T-helper 17 cell (primary cell): ENCODE results near the gene MTG2. TPM values are rescaled to one million over a fixed set of nuclear protein-coding genes. Genes with fewer than 3 reads are reported as not detected.

Experiments used
- ATAC-seq: fragments of 150-1000 bp; cut with Tn5 transposase; 2 replicates; pipeline ENCODE4 v1.10.0; 2021; ENCODE audit warnings: mild to moderate bottlenecking, moderate library complexity
- DNase-seq, 3 donors: peaks; one replicate each; pipeline versions ENCODE4 v3.0.0 to v3.0.0-alpha.2; 2020 to 2021
- H3K9me3 ChIP-seq: one replicate; pipeline ENCODE4 v1.7.0; 2013; ENCODE audit warnings: low read length, mild to moderate bottlenecking; ENCODE audit not compliant: control insufficient read depth, poor library complexity, severe bottlenecking
- H3K27ac Mint-ChIP-seq: one replicate; pipeline ENCODE4 v1.8.0; 2022; ENCODE audit warnings: mild to moderate bottlenecking, moderate library complexity, mixed read lengths
- H3K27me3 Mint-ChIP-seq: one replicate; pipeline ENCODE4 v1.8.0; 2022; ENCODE audit warnings: mixed read lengths
- H3K36me3 Mint-ChIP-seq: one replicate; pipeline ENCODE4 v1.8.0; 2022; ENCODE audit warnings: low read depth, mixed read lengths
- H3K4me1 Mint-ChIP-seq: one replicate; pipeline ENCODE4 v1.8.0; 2022; ENCODE audit warnings: mild to moderate bottlenecking, mixed read lengths
- H3K4me3 Mint-ChIP-seq: one replicate; pipeline ENCODE4 v1.8.0; 2022; ENCODE audit warnings: mild to moderate bottlenecking, moderate library complexity, mixed read lengths
- total RNA-seq, 4 donors: library from RNA in 2 of 4; stranded (reverse) in 2 of 4; gene quantifications; one replicate each; pipeline ENCODE4 v1.2.3 and lab custom pipeline; 2022 to 2026

Gene MTG2
- total RNA-seq, 2 donors from 2014 or later = 13.8 to 14.3 TPM

GRCh38 chr20:62190639-62191411, 8.0 kb downstream of the MTG2 start:
- no peaks in the 10 kb centered on the region for H3K27me3 Mint-ChIP-seq
- H3K4me3 Mint-ChIP-seq = peak overlapping the region; percentile 62
- H3K36me3 Mint-ChIP-seq = peaks cover 5% of the 10 kb centered on the region
- H3K4me1 Mint-ChIP-seq = peaks cover 22% of the 10 kb centered on the region
- no peak overlapping the region for H3K27ac Mint-ChIP-seq
- no peak for DNase-seq
- ATAC-seq = no peak
- no peaks in the 10 kb centered on the region for H3K9me3 ChIP-seq

- Mint-ChIP-seq H3K36me3 (peaks cover 5% of the 10 kb centered on the region), H3K27me3 (no peaks in the 10 kb centered on the region), H3K4me1 (peaks cover 16% of the 10 kb centered on the region), H3K27ac (no peak overlapping the region), H3K4me3 (no peak overlapping the region)
- H3K9me3 ChIP-seq = no peaks in the 10 kb centered on the region
- DNase-seq (no peak), ATAC-seq (no peak)
Observed at GRCh38 chr20:62191781-62192559, 9.1 kb downstream of the MTG2 start.

- Mint-ChIP-seq H3K27ac (no peak overlapping the region), H3K36me3 (peaks cover 5% of the 10 kb centered on the region), H3K27me3 (no peaks in the 10 kb centered on the region), H3K4me1 (peaks cover 12% of the 10 kb centered on the region), H3K4me3 (no peak overlapping the region)
- ATAC-seq (no peak), DNase-seq (no peak)
- no peaks in the 10 kb centered on the region for H3K9me3 ChIP-seq
Observed at GRCh38 chr20:62192635-62193034, 9.8 kb downstream of the MTG2 start.

GRCh38 chr20:62193079-62194025, 10.5 kb downstream of the MTG2 start:
- no peaks in the 10 kb centered on the region for H3K9me3 ChIP-seq
- Mint-ChIP-seq H3K36me3 (peaks cover 5% of the 10 kb centered on the region), H3K27ac (no peak overlapping the region), H3K4me1 (peaks cover 10% of the 10 kb centered on the region), H3K4me3 (no peak overlapping the region), H3K27me3 (no peaks in the 10 kb centered on the region)
- ATAC-seq = no peak
- DNase-seq = no peak

GRCh38 chr20:62195075-62195405, 12.2 kb downstream of the MTG2 start:
- no peaks in the 10 kb centered on the region for H3K27me3 Mint-ChIP-seq
- H3K4me3 Mint-ChIP-seq = no peak overlapping the region
- peaks cover 6% of the 10 kb centered on the region for H3K36me3 Mint-ChIP-seq
- ATAC-seq (no peak), DNase-seq (no peak)
- H3K27ac Mint-ChIP-seq = no peak overlapping the region
- peaks cover 8% of the 10 kb centered on the region for H3K4me1 Mint-ChIP-seq
- no peaks in the 10 kb centered on the region for H3K9me3 ChIP-seq

- ATAC-seq (no peak), DNase-seq (no peak)
- Mint-ChIP-seq H3K27ac (peak overlapping the region; percentile 32), H3K36me3 (peaks cover 6% of the 10 kb centered on the region), H3K4me1 (peaks cover 5% of the 10 kb centered on the region), H3K27me3 (no peaks in the 10 kb centered on the region), H3K4me3 (no peak overlapping the region)
- H3K9me3 ChIP-seq = no peaks in the 10 kb centered on the region
Observed at GRCh38 chr20:62195736-62196135, 12.9 kb downstream of the MTG2 start.

- no peaks in the 10 kb centered on the region for H3K9me3 ChIP-seq
- no peak for ATAC-seq
- H3K36me3 Mint-ChIP-seq = peaks cover 6% of the 10 kb centered on the region
- H3K4me1 Mint-ChIP-seq = peaks cover 4% of the 10 kb centered on the region
- no peak overlapping the region for H3K27ac Mint-ChIP-seq
- DNase-seq = no peak
- no peaks in the 10 kb centered on the region for H3K27me3 Mint-ChIP-seq
- H3K4me3 Mint-ChIP-seq = no peak overlapping the region
Observed at GRCh38 chr20:62196286-62196685, 13.5 kb downstream of the MTG2 start.

- Mint-ChIP-seq H3K27ac (no peak overlapping the region), H3K36me3 (peaks cover 6% of the 10 kb centered on the region), H3K27me3 (no peaks in the 10 kb centered on the region), H3K4me3 (no peak overlapping the region), H3K4me1 (peaks cover 4% of the 10 kb centered on the region)
- DNase-seq = no peak
- no peak for ATAC-seq
- H3K9me3 ChIP-seq = no peaks in the 10 kb centered on the region
Observed at GRCh38 chr20:62197311-62197710, 14.5 kb downstream of the MTG2 start.

GRCh38 chr20:62197801-62198200, 15.0 kb downstream of the MTG2 start:
- H3K9me3 ChIP-seq = no peaks in the 10 kb centered on the region
- Mint-ChIP-seq H3K27ac (no peak overlapping the region), H3K4me1 (peaks cover 4% of the 10 kb centered on the region), H3K36me3 (peaks cover 6% of the 10 kb centered on the region), H3K27me3 (no peaks in the 10 kb centered on the region), H3K4me3 (no peak overlapping the region)
- DNase-seq = no peak
- no peak for ATAC-seq

GRCh38 chr20:62198496-62198895, 15.7 kb downstream of the MTG2 start:
- H3K4me3 Mint-ChIP-seq = no peak overlapping the region
- ATAC-seq = no peak
- H3K4me1 Mint-ChIP-seq = peaks cover 2% of the 10 kb centered on the region
- no peaks in the 10 kb centered on the region for H3K27me3 Mint-ChIP-seq
- no peak overlapping the region for H3K27ac Mint-ChIP-seq
- no peaks in the 10 kb centered on the region for H3K9me3 ChIP-seq
- H3K36me3 Mint-ChIP-seq = peaks cover 6% of the 10 kb centered on the region
- DNase-seq = no peak

GRCh38 chr20:62198931-62199330, 16.1 kb downstream of the MTG2 start:
- ATAC-seq (no peak), DNase-seq (no peak)
- H3K36me3 Mint-ChIP-seq = peaks cover 6% of the 10 kb centered on the region
- H3K27me3 Mint-ChIP-seq = no peaks in the 10 kb centered on the region
- no peak overlapping the region for H3K27ac Mint-ChIP-seq
- peaks cover 2% of the 10 kb centered on the region for H3K4me1 Mint-ChIP-seq
- H3K4me3 Mint-ChIP-seq = no peak overlapping the region
- no peaks in the 10 kb centered on the region for H3K9me3 ChIP-seq

GRCh38 chr20:62200491-62201172, 17.8 kb downstream of the MTG2 start:
- ATAC-seq = no peak
- DNase-seq = no peak
- Mint-ChIP-seq H3K36me3 (peaks cover 5% of the 10 kb centered on the region), H3K4me1 (peaks cover under 1% of the 10 kb centered on the region), H3K27me3 (no peaks in the 10 kb centered on the region), H3K4me3 (no peak overlapping the region), H3K27ac (no peak overlapping the region)
- no peaks in the 10 kb centered on the region for H3K9me3 ChIP-seq
